ENCODE data around the gene PRKCSH.
A peak's percentile ranks its signal among the peaks of the same experiment; 100 is the strongest.
"Not testable (repeated sequence)": the region's sequence is repeated elsewhere in the genome, so short reads cannot be mapped to it uniquely, and the experiment has no call there.

PRKCSH gene

GRCh38 chr19:11446652-11447301 is 11.3 kb downstream of the PRKCSH start:
- intact Hi-C loops (cut with DNase I) = loop anchor here (5.0 kb wide), 2 partner anchors 36 to 154 kb away; partner anchors contain the start of gene ELAVL3

DNA sequence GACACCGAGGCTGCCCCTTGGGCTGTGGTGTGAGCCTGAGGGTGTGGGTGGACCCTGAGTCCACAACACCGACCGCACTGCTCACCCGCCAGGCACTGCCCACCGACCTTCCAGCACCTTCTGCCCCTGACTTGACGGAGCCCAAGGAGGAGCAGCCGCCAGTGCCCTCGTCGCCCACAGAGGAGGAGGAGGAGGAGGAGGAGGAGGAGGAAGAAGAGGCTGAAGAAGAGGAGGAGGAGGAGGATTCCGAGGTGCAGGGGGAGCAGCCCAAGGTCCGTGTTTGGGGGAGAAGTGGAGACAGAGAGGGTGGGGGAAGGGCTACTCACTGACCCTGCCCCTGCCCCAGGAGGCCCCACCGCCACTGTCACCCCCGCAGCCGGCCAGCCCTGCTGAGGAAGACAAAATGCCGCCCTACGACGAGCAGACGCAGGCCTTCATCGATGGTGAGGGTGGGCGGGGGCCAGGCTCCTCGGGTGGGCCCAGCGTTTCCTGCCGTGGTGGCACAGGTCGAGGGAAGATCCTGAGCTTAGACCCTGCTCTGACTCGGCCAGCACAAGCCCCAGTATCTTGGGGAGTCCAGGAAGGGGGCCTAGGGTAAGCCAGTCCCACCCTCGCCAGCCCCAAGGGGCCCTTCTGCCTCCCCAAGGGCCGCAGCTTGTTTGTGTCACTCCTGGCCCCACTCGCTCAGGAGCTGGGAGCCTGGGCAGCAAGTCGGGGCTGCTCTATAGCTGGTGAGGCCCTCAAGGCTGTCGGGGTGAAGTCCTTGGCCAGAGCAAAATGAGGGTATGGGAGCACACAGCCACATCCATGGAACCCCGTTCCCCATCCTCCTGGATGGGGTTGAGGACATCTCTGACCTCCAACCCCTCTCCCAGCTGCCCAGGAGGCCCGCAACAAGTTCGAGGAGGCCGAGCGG is 12.2 kb downstream of the PRKCSH start:
- DNase-seq = no peak
- intact Hi-C loops (cut with DNase I) = loop anchor here (5.0 kb wide), 2 partner anchors 35 to 155 kb away; partner anchors contain the start of gene ELAVL3

More at GRCh38 chr19:11446652-11447301, 11.3 kb downstream of the PRKCSH start:
- peak; percentile 73 to 96 (median 88) for DNase-seq

DNA sequence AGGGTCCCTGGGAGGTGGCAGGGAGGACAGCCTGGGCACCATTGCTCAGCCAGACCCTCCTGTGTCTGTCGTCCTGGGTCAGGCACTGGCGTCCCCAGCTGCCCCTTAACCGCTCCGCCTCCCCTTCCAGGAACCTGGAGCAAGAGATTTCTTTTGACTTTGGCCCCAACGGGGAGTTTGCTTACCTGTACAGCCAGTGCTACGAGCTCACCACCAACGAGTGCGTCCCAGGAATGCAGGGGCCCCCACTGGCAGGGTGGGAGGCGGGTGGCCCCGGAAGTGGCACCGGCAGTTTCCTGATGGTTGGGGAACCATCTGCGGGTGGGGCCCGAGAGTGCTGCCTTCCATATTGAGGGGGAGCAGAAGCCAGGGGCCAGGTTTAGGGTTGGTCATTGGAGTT is 13.0 kb downstream of the PRKCSH start:
- intact Hi-C loops (cut with DNase I) = loop anchor here (5.0 kb wide), 2 partner anchors 34 to 156 kb away; partner anchors contain the start of gene ELAVL3
- no peak for DNase-seq

- intact Hi-C loops (cut with DNase I) = loop anchor here (5.0 kb wide), 2 partner anchors 33 to 157 kb away; partner anchors contain the start of gene ELAVL3
- DNase-seq = peak in 2 of 42 donors; percentile 20 to 45
Measured at GRCh38 chr19:11448923-11449554, 13.6 kb downstream of the PRKCSH start.

DNA sequence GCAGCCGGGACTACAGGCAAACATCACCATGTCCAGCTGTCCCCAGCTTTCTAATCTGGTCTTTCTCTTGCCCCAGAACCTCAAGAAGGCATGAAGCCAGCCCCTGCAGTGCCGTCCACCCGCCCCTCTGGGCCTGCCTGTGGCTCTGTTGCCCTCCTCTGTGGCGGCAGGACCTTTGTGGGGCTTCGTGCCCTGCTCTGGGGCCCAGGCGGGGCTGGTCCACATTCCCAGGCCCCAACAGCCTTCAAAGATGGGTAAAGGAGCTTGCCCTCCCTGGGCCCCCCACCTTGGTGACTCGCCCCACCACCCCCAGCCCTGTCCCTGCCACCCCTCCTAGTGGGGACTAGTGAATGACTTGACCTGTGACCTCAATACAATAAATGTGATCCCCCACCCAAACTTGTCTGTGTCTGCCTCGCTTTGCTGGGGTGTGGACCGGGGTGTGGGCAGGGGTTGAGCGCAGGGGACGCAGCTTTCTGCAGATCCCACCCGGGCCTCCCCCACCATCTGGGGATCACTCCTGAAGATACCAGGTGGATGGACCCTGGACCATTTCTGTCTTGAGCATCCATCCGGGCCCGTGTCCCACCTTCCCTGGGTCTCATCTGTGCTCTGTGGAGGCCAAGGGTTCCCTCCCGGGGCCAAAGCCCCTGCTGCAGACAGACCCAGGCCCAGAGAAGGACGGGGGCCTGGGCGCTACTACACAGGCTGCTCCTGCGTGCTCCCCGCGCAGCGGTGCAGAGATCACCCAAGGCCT is 15.3 kb downstream of the PRKCSH start:
- peak in 1 of 42 donors; percentile 11 for DNase-seq
- intact Hi-C loops (cut with DNase I) = no loop called here

DNA sequence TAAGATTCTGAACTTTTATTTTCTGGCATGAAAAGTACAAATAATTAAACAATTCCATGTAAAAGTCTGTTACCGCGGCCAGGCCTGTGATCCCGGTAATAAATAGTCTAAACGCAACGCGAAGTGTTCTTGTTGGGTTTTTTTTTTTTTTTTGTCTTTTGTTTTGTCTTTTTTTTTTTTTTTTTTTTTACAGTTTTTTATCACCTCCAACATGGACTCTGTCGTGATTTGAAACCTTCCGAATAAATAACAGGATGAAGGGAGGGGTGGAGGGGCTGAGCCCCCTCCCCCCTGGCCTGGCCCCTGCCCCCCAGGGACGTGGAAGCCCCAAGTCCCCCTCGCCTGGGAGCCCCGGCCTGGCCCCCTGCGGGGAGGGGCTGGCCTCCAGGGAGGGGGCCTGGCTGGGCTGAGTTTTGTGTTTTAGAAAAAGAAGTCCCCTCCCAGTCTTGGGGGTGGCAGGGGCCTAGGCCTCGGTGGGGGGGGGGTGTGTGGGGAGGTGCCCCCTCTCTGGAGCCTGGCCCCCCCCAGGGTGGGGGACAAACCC is 16.0 kb downstream of the PRKCSH start:
- DNase-seq = no peak
- intact Hi-C loops (cut with DNase I) = no loop called here

GRCh38 chr19:11451871-11452619 is 16.6 kb downstream of the PRKCSH start:
- intact Hi-C loops (cut with DNase I) = no loop called here
- no peak for DNase-seq

GRCh38 chr19:11452620-11453310 is 17.3 kb downstream of the PRKCSH start:
- DNase-seq = peak in 7 of 42 donors; percentile 16 to 72 (median 57)
- intact Hi-C loops (cut with DNase I) = no loop called here

DNA sequence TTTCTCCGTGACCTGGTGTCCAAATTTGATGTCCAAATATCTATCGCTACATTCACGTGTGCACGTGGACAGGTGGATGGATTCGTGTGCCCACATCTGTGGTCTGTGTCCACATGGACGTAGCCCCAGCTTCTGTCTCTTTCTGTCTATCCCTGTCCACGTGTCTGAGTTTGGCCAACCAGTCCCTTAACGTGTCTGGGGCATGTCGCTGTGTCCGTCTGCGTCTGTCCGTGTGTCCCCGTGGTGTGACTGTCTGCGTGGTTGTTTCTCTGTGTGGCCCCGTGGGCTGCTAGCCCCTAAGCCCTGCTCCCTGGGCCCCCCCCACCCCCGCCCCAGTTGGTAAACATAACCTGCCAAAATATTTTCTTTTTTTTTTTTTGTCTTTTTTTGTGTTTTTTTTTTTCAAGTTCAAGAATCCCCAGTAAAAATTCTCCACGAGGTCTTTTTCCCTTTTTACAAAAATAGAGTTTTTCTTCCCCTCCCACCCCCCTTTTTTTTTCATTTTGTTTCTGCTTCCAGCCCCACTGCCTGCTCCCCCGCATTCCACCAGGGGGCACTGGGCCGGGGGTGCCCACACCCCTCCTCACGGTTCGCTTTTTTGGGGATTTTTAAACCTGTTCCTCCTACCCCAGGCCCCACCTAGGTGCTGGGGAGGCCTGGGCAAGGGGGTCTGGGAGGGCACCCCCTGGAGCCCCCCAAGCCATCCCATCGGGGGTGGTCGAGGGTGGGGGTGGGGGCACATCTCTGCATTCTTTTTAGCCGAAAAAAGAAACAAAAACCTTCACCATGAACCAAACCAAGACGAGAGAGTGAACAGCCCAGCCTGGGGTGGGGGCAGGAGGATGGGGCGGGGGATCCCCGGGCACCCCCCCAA is 18.3 kb downstream of the PRKCSH start:
- intact Hi-C loops (cut with DNase I) = no loop called here
- no peak for DNase-seq

- intact Hi-C loops (cut with DNase I); DNase-seq: not testable (repeated sequence)
Measured at GRCh38 chr19:11455233-11455554, 19.8 kb downstream of the PRKCSH start.

DNA sequence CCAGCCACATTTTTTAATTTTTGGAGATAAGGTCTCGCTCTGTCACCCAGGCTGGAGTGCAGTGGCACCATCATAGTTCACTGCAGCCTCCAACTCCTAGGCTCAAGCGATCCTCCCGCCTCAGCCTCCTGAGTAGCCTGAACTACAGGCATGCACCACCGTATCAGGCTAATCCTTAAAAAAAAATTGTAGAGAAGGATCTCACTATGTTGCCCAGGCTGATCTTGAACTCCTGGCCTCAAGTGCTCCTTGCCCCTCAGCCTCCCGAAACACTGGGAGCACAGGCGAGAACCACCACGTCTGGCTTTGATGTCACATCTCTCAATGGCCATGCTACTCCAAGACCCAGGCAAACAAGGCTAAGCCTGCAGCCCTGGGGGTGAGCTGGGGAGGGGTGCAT is 21.2 kb downstream of the PRKCSH start:
- intact Hi-C loops (cut with DNase I) = no loop called here
- DNase-seq = no peak

- intact Hi-C loops (cut with DNase I) = no loop called here
- peak; percentile 82 to 97 (median 92) for DNase-seq
Measured at GRCh38 chr19:11457115-11457514, 21.7 kb downstream of the PRKCSH start.

DNA sequence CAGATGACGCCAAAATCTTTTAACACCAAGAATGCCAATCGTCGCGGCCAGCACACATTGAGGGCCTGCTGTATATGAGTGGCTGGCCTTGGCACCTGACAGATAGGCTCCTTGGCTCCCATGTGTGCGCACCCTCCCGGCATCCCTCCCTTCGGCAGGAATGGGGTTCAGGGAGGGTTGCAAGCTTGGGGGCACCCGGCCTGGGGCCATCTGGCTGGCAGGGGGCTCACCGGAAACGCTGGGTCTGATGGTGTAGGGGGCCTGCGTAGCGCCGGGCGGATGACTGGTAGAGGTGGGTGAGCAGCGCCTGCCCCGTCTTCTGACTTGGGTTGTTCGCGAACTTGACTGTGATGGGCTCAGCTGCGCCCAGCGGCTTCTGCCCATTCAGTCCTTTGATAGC is 22.4 kb downstream of the PRKCSH start:
- DNase-seq = no peak
- intact Hi-C loops (cut with DNase I) = no loop called here

DNA sequence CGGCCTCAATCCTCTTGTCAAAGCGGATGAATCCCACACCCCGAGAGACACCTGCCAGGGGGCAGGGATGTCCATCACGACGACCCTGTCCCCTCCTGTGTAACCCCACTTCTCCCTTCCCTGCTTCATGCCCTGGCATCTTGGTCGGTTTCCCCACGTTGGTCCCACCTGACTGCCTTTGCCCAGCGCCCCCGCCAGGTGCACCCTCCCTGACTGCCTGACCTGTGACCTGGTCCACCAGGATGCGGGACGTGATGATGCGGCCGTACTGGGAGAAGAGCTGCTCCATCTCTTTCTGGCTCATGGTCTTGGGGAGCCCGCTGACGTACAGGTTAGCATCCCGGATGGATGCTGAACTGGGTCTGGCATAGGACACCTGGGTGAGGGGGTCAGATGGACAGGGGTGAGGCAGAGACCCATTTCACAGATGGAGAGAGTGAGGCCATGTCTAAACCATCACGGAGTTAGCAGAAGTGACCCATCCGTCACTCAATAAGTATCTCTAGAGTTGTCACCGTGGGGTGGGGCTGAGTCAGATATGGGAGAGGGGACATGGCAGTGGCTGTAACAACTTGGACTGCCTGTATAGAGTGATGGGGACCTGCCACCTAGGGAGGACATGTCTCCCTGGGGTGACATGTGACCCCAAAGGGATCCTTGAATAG is 22.9 kb downstream of the PRKCSH start:
- DNase-seq = no peak
- intact Hi-C loops (cut with DNase I) = no loop called here

DNA sequence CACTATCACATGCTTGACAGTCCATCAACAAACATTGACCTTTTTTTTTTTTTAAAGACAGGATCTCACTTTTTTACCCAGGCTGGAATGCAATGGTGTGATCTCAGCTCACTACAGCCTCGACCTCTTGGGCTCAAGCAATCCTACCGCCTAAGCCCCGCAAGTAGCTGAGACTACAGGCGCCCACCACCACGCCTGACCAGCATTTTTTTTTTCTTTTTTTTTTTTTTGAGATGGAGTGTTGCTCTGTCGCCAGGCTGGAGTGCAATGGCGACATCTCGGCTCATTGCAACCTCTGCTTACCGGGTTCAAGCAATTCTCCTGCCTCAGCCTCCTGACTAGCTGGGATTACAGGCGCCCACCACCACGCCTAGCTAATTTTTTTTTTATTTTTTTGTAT is 23.5 kb downstream of the PRKCSH start:
- DNase-seq; intact Hi-C loops (cut with DNase I): not testable (repeated sequence)

DNA sequence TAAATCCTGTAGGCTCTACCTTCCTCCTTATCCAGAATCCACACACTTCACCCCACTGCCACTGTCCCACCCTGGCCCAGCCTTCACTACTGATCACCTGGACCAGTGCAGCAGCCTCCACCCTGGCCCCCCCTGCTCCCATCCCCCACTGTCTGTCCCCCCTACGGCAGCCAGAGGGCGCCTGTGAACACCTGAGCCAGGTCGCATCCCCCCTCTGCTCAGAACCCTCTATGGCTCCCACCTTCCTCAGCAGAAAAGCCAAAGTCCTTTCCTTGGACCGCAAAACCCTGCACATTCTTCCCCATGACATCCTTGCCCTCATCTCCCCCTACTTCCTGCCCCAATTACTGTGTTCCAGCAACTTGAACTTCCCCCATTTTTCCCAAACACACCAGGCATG is 24.8 kb downstream of the PRKCSH start:
- no peak for DNase-seq
- intact Hi-C loops (cut with DNase I) = no loop called here
